GM12878 (cell line): ENCODE results near the gene CORO1C. TPM values are rescaled to one million over a fixed set of nuclear protein-coding genes. Genes with fewer than 3 reads are reported as not detected.

Experiments used
- BCL3 ChIP-seq: IDR thresholded peaks from 2 replicates; pipeline ENCODE4 v1.6.1; 2011; ENCODE audit warnings: borderline replicate concordance, low read depth, mild to moderate bottlenecking, moderate library complexity, low read length; ENCODE audit not compliant: insufficient read depth, poor library complexity, severe bottlenecking
- BMI1 ChIP-seq: fragments of 450-650 bp; IDR thresholded peaks from 2 replicates; pipeline ENCODE4 v1.6.1; 2016; ENCODE audit warnings: mild to moderate bottlenecking, moderate library complexity, borderline replicate concordance
- CHD4 ChIP-seq: fragments of 200-600 bp; sonication (generic); IDR thresholded peaks from 2 replicates; pipeline ENCODE4 v1.6.1; 2016; ENCODE audit warnings: mild to moderate bottlenecking
- DPF2 ChIP-seq: fragments of 450-650 bp; IDR thresholded peaks from 2 replicates; pipeline ENCODE4 v1.6.1; 2017; ENCODE audit warnings: mild to moderate bottlenecking
- FOXK2 ChIP-seq: fragments of 450-650 bp; IDR thresholded peaks from 2 replicates; pipeline ENCODE4 v1.6.1; 2017; ENCODE audit warnings: mild to moderate bottlenecking, moderate library complexity
- HSF1 ChIP-seq: fragments of 150-350 bp; IDR thresholded peaks from 2 replicates; pipeline ENCODE4 v1.6.1; 2014; ENCODE audit warnings: mild to moderate bottlenecking, low read depth, low read length
- IKZF1 ChIP-seq: fragments of 450-650 bp; conservative IDR thresholded peaks from 2 replicates; pipeline ENCODE4 v1.6.1; 2017; ENCODE audit warnings: antibody characterized with exemption, mild to moderate bottlenecking
- IKZF2 ChIP-seq, 2 experiments: fragments of 450-650 bp; IDR thresholded peaks; 2 replicates each; pipeline ENCODE4 v1.6.1; 2017; ENCODE audit warnings: mild to moderate bottlenecking in 2 of 2, moderate library complexity in 2 of 2
- JUND ChIP-seq: IDR thresholded peaks from 2 replicates; pipeline ENCODE4 v1.6.1; 2012; ENCODE audit warnings: low read depth, mild to moderate bottlenecking, low read length, improper control_type of control experiment, moderate library complexity
- KLF5 ChIP-seq: fragments of 450-650 bp; IDR thresholded peaks from 2 replicates; pipeline ENCODE4 v1.6.1; 2014; ENCODE audit warnings: mild to moderate bottlenecking; ENCODE audit not compliant: partially characterized antibody
- LARP7 ChIP-seq: fragments of 450-650 bp; IDR thresholded peaks from 2 replicates; pipeline ENCODE4 v1.6.1; 2017; ENCODE audit warnings: mild to moderate bottlenecking
- MEF2A ChIP-seq: IDR thresholded peaks from 2 replicates; pipeline ENCODE4 v1.6.1; 2011; ENCODE audit warnings: low read depth, mild to moderate bottlenecking, low read length, moderate library complexity; ENCODE audit not compliant: insufficient read depth
- NFYA ChIP-seq: IDR thresholded peaks from 2 replicates; pipeline ENCODE4 v1.6.1; 2011; ENCODE audit warnings: low read depth, mild to moderate bottlenecking, low read length, improper control_type of control experiment, borderline replicate concordance
- PAX5 ChIP-seq: IDR thresholded peaks from 2 replicates; pipeline ENCODE4 v1.6.1; 2011; ENCODE audit warnings: low read depth, low read length, borderline replicate concordance
- POLR2A ChIP-seq: IDR thresholded peaks from 2 replicates; pipeline ENCODE4 v1.6.1; 2011; ENCODE audit warnings: low read depth, mild to moderate bottlenecking, low read length
- POLR2AphosphoS5 ChIP-seq: IDR thresholded peaks from 2 replicates; pipeline ENCODE4 v1.6.1; 2011; ENCODE audit warnings: mild to moderate bottlenecking, low read length, inconsistent platforms
- RBBP5 ChIP-seq: fragments of 200-600 bp; sonication (generic); conservative IDR thresholded peaks from 2 replicates; pipeline ENCODE4 v1.6.1; 2016
- SMC3 ChIP-seq: IDR thresholded peaks from 2 replicates; pipeline ENCODE4 v1.6.1; 2011; ENCODE audit warnings: low read length, improper control_type of control experiment, borderline replicate concordance
- STAT3 ChIP-seq: IDR thresholded peaks from 2 replicates; pipeline ENCODE4 v1.6.1; 2011; ENCODE audit warnings: low read depth, low read length, improper control_type of control experiment
- SUZ12 ChIP-seq: fragments of 200-600 bp; sonication (generic); IDR thresholded peaks from one replicate; pipeline ENCODE4 v1.6.1; 2018; ENCODE audit warnings: antibody characterized with exemption, mild to moderate bottlenecking; ENCODE audit not compliant: unreplicated experiment
- TCF3 ChIP-seq: IDR thresholded peaks from 2 replicates; pipeline ENCODE4 v1.6.1; 2012; ENCODE audit warnings: low read depth, mild to moderate bottlenecking, low read length, borderline replicate concordance; ENCODE audit not compliant: insufficient read depth
- ZBED1 ChIP-seq: IDR thresholded peaks from 2 replicates; pipeline ENCODE4 v1.6.1; 2016; ENCODE audit warnings: borderline replicate concordance
- ZBTB40 ChIP-seq: fragments of 450-650 bp; IDR thresholded peaks from 2 replicates; pipeline ENCODE4 v1.6.1; 2016; ENCODE audit warnings: mild to moderate bottlenecking, moderate library complexity, borderline replicate concordance
- polyA plus RNA-seq, 11 experiments: library from polyadenylated mRNA; depleted of rRNA in 4 of 11; unstranded in 6 of 11; stranded (reverse) in 5 of 11; fragments of >200 nt; fragmentation: Nextera tagmentation in 4 of 11; fragmentation: Illumina TruSeq in 1 of 11; extraction: Ambion mirVana in 4 of 11; extraction: Trizol in 1 of 11; gene quantifications; 1 replicate in 1 of 11; 2 replicates in 10 of 11; pipeline versions ENCODE4 v1.2.1 to v1.2.3, GENCODE V29; 2011 to 2016; ENCODE audit warnings: inconsistent platforms in 2 of 11, missing spikeins in 2 of 11, low read depth in 1 of 11
- total RNA-seq, 4 experiments: library from RNA; depleted of rRNA in 3 of 4; stranded (reverse); fragments of >200 nt in 3 of 4; fragmentation: Illumina TruSeq in 1 of 4; extraction: Trizol in 1 of 4; gene quantifications; 2 replicates each; pipeline versions ENCODE4 v1.2.1 to v1.2.3, GENCODE V29; 2013 to 2021

Gene CORO1C
- total and polyA plus RNA-seq, 10 of the 15 experiments (the other 5 are each of a cell fraction or from before 2014, with no cell fraction given): 52.7 to 254 (median 171) TPM

- 0 out of 2 replicates have a peak, but pooled peaks have one; percentile 67 for TF ChIP-seq HSF1
- TF ChIP-seq IKZF2 (IDR thresholded peaks at IDR 0.05): peak; percentile 98 to 99
- TF ChIP-seq ZBTB40: no peak
- peak; percentile 99 for TF ChIP-seq PAX5
- TF ChIP-seq SUZ12: no peak
- TF ChIP-seq NFYA: no peak
- TF ChIP-seq POLR2AphosphoS5: peak; percentile 74
- TF ChIP-seq TCF3: peak; percentile 96
- TF ChIP-seq KLF5: peak; percentile 86
- TF ChIP-seq STAT3: no peak
- TF ChIP-seq FOXK2: no peak
- TF ChIP-seq LARP7: peak; percentile 88
- peak; percentile 60; the same call in 1 of the 2 replicates for TF ChIP-seq MEF2A
- peak; percentile 17; the same call in 1 of the 2 replicates for TF ChIP-seq SMC3
- TF ChIP-seq BMI1: peak; percentile 80
- peak; percentile 65; the same call in 1 of the 2 replicates for TF ChIP-seq ZBED1
- TF ChIP-seq CHD4: no peak
- TF ChIP-seq IKZF1: peak; percentile 99
- TF ChIP-seq JUND: no peak
- peak; percentile 77 for TF ChIP-seq POLR2A
- no peak for TF ChIP-seq RBBP5
- TF ChIP-seq BCL3: peak; percentile 86
- TF ChIP-seq DPF2: peak; percentile 98
These were observed 97.6 kb downstream of the CORO1C start, which contains the start of gene SELPLG (continued) for GRCh38 chr12:108633534-108634248.
